SKM-1 (cell line): ENCODE data around the gene TEAD4.

Experiments used
- DNase-seq: peaks from one replicate; lab custom pipeline; 2025; ENCODE audit not compliant: unreplicated experiment; lab: John Stamatoyannopoulos, UW

Gene TEAD4

DNA sequence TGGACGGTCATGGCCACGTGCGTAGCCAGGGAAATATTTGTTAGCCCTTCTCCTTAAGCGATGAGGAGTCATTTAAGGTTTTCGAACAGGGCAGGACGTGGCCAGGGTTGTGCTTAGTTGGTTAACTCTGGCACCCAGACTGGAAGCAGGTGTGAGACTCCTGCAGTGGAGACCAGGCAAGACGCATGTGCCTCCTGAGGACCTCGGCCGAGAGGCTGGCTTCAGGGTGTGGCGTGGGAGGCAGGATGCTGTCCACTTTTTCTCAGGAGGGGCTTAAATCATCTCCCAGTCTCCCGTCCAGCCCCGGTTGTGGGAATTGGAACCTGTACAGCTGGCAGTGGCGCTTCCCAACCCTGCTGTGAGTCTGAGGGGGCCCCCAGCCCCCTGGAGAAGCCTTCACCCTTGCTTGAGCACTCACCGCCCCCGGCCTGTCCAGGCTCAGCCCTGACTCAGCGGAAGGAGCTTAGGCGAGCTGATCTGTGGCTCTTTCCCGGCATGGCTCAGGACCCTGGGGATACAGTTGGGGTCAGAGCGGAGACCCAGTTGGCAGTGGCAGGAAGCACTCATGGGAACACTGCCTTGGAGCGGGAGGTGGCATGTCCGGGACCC lies 71.7 kb downstream of the TEAD4 start:
- DNase-seq: no peak

DNA sequence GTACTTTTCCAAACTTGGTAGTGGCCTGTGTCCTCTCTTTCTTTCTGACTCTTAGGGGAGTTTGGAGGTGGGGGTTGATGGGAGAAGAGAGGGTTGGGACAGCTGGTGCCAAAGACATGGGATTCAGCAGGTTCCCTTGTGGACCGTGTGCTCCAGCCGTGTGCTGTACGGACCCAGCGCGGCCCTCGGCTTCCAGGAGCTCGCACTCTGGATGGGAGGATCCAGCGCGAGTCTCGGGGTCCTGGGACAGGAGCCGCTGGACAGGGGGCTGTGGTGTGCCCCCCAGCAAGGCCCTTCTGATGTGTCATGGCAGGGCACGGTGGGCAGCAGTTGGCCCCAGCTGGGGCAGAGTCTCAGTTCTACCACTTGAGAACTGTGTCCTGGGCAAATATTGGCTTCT lies 73.0 kb downstream of the TEAD4 start:
- DNase-seq: no peak

DNA sequence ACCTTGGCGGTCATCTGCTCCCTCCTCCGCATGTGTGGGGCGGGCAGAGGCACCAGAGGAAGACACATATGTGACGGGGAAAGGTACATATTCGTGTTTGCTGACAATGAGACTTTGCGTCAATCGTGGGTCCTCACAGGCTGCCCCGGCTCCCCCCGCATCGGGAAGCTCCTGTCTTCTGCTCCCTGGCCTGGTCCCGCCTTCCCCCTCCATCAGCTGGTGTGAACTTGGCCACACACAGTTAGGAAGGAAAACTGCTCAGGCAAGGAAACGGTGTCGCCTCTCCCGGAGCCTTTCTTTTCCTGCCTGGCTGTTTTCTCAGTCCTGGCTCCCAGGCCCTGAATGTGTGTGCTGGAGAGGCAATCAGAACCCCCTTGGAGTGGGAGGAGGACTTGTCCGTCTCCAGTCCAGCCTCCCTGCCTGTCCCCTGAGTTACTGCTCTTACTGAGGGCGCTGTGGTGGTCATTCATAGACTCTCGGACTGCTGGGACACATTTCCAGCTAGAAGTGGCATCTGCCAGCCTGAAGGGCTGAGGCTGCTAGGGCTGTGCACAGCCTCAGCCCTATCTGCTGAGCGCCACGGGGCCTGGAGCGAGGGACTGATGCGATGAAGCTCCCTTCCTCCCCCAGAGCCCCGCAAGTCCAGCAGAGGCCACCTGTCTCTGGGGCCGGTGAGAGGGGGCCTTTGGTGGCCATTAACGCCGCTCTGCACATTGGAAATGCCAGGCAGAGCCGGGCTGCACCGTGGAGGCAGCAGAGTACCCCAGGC lies 73.8 kb downstream of the TEAD4 start:
- DNase-seq: no peak

GRCh38 chr12:3033539-3033867 lies 74.3 kb downstream of the TEAD4 start:
- no peak for DNase-seq

GRCh38 chr12:3034067-3034750 lies 75.0 kb downstream of the TEAD4 start:
- DNase-seq: peak; percentile 4

- no peak for DNase-seq
Observed at GRCh38 chr12:3035171-3035570, 76.0 kb downstream of the TEAD4 start.

- no peak for DNase-seq
Observed at GRCh38 chr12:3035815-3036702, 76.9 kb downstream of the TEAD4 start.

DNA sequence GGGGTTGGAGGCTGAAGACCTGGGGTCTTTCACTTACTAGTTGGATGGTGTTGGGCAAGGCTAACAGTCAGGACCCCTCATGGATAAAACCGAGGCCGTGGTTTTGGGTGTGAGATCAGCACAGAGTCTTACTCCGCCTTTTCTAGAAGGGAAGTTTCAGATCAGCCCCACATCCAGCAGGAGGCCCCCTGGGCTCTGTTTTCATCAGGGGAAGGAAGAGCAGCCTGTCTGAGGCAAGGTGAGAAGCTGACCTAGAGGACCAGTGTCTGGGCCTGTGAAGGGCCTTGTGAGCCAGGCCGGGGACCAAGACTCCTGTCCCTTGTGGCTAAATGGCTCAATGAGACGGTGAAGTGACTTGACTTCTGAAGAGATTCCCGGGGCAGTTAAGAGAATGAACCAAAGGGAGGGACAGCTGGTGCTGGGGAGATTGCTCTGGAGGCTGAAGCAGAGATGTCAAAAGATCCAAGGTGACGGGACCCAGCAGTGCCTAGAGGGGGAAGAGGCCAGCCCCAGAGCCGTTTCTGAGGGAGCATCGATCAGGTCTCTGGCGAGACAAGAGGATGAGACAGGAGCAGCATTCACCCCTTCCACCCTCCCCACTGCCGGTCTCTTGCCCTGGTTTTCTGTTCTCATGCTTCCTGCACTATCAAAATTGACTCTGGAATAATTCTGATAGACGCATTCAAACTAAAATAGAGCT lies 77.9 kb downstream of the TEAD4 start:
- DNase-seq: no peak

DNA sequence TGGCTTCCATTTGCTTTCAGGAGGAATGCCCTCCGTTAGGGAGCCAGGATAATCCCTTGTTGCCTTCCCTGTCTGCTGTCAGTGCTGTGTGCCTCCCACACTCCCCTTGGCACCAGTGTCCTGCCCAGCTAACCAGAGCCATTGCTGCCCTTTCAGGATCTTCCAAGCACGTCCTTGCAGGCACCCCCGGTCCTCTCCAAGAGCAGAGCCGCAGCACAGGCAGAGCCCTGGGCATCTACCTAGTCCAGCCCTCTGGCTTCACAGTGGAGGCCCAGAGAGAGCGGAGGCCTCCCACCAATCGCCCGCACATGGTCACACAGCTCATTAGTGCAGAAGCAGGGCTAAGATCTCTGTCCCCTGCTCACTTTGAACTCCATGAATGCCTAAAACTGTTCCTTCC lies 79.0 kb downstream of the TEAD4 start:
- DNase-seq: no peak

DNA sequence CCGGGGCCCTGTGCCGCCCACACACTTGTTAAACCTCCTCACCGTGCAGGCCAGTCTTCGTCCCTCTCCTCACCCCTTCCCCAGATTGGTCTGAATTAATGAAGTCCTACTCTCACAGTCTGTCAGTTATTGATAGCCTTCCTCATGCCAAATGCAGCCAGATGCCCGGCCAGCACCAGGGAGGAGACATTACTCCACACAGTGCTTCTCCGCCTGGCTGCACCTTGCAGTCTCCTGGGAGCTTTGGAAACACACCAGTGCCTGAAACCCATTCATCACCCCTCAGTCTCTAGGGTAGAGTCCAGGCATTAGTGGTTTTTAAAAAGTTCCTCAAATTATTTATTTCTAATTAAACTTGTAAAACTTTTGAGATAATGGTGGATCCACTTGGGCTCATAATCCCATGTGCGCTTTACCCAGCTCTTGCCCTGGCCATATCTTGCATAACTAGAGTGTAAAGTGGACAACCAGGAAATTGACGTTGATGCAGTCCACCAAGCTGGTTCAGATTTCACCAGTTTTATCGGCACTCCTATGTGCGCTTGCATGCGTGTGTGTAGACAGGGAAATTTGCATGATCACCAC lies 79.8 kb downstream of the TEAD4 start:
- DNase-seq: no peak

- DNase-seq: no peak
Observed at GRCh38 chr12:3040026-3040656, 80.9 kb downstream of the TEAD4 start.

DNA sequence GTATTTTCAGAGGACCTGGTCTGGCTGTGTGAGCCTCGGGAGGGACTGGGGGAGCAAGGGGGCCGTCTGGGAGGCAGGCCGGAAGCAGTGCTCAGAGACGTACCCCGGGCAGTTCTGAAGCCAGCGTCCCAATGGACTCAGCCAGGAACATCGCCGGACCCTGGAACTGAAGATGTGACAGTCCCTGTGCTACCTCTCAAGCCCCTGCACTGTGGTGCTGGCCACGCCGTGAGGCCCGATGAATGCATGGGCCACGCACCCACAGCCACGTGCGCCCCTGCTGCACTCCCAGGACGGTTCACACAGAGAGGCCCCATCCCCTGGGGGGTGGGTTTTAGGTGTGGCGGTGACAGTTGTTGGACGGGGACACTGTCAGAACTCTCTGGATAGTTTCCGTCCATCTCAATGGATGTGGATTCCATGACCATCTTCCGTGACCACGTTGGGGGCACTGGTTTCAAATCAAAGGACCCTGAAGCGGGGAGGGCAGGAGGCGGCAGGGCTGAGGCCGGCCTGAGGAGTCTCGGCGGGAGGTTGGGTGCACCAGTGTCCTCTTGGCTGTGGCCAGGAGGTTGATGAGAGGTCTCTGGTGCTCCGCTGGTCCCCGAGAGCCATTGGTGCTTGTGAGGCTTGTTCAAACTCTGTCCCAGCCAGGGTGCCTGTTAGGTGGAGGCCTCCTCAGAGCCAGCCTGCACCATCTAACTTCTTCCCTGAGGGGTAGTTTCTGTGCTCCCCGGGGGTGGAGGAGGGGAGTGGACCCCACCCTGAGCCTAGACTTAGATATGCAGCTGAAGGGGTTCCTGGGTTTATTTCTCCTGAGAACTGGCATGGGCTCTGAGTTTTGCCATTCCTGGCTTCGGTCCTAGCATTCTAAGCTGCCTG lies 81.7 kb downstream of the TEAD4 start:
- no peak for DNase-seq

- peak; percentile 40 for DNase-seq
Observed at GRCh38 chr12:3041558-3042164, 82.5 kb downstream of the TEAD4 start.

GRCh38 chr12:3042394-3042793 lies 83.2 kb downstream of the TEAD4 start:
- no peak for DNase-seq

DNA sequence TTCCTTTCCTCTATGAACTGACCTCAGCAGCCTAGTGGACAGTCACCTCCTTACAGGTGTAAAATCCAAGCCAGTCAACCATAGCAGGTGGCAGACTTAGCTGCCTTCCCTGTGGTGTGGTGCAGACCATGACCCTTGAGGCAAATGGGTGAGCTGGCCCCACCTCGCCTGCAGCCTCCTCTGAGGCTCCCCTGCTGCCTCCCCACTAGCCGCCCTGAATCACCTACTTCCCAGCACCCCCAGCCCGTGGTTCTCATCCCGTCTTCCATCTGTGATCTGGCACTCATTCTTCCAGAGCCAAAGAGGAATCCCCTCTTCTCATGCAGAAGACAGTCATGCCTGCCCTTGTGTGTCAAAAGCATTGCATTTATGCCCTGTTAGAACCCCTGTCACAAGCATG lies 83.6 kb downstream of the TEAD4 start:
- DNase-seq: no peak

DNA sequence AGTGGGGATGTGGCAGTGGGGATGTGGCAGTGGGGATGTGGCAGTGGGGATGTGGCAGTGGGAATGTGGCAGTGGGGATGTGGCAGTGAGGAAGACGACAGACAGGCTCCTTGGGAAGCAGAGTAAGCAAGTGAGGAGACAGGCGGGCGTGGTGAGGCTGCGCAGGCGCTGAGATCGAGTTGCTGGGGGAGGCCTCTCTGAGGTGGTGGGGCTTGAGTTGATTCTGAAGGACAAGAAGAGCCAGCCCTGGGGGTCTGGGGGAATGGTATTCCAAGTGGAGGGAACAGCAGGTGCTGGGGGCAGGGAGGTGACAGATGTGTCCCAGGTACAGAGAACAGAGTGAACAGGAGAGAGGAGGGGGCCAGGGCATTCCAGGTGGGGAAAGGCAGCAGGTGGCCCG lies 84.2 kb downstream of the TEAD4 start:
- no peak for DNase-seq

DNA sequence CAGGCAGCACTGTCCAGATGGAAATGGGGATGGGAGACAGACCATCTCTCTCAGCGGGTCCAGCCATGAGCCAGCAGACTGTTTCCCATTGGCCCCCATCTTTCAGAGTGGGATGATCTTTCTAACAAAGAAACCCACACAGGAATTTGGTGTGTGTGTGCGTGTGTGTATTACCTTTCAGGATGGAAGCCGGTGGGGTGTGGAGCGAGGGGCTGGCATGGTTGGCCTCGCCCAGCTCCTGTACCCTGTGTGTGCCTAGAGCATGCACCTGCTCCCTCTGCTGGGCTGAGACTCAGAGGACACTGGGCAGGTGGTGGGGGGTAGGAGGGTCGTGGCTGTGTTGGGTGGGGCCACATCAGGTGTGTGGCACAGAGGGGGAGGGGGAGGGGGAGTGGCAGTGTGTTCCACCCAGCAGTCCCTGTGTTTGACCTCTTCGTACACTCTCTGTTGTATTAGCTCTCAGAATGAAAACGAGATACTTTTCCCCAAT lies 85.0 kb downstream of the TEAD4 start:
- DNase-seq: no peak

- no peak for DNase-seq
Observed at GRCh38 chr12:3045494-3045893, 86.3 kb downstream of the TEAD4 start.
